ENCODE data around the gene INSYN2A.

Gene INSYN2A

GRCh38 chr10:127196282-127197153, at the start of gene INSYN2A:
Gene INSYN2A (minus strand): TSS chr10:127196591. CDS start chr10:127176395, 20,196 bp downstream.
- DNase-seq, result no peak

- DNase-seq, result no peak
Measured at GRCh38 chr10:127245456-127245855, 49.1 kb upstream of the INSYN2A start.

GRCh38 chr10:127243490-127244272, 47.3 kb upstream of the INSYN2A start:
- peak; percentile 24 for DNase-seq

- DNase-seq, result no peak
Measured at GRCh38 chr10:127242914-127243313, 46.5 kb upstream of the INSYN2A start.

GRCh38 chr10:127236266-127236665, 39.9 kb upstream of the INSYN2A start:
- no peak for DNase-seq

- no peak for DNase-seq
Measured at GRCh38 chr10:127234306-127234800, 38.0 kb upstream of the INSYN2A start.

- DNase-seq, result no peak
Measured at GRCh38 chr10:127228195-127228787, 31.9 kb upstream of the INSYN2A start.

- no peak for DNase-seq
Measured at GRCh38 chr10:127227663-127228062, 31.3 kb upstream of the INSYN2A start.

GRCh38 chr10:127227027-127227426, 30.6 kb upstream of the INSYN2A start:
- no peak for DNase-seq

- no peak for DNase-seq
Measured at GRCh38 chr10:127221281-127221680, 24.9 kb upstream of the INSYN2A start.

- DNase-seq, result no peak
Measured at GRCh38 chr10:127218658-127219057, 22.3 kb upstream of the INSYN2A start.

GRCh38 chr10:127216786-127217185, 20.4 kb upstream of the INSYN2A start:
- DNase-seq, result no peak

- no peak for DNase-seq
Measured at GRCh38 chr10:127216274-127216673, 19.9 kb upstream of the INSYN2A start.

- DNase-seq, result no peak
Measured at GRCh38 chr10:127215866-127216265, 19.5 kb upstream of the INSYN2A start.

GRCh38 chr10:127210936-127211466, 14.6 kb upstream of the INSYN2A start:
- no peak for DNase-seq

- no peak for DNase-seq
Measured at GRCh38 chr10:127207081-127207480, 10.7 kb upstream of the INSYN2A start.

- no peak for DNase-seq
Measured at GRCh38 chr10:127203067-127203466, 6.7 kb upstream of the INSYN2A start.

GRCh38 chr10:127200646-127201045, 4.3 kb upstream of the INSYN2A start:
- no peak for DNase-seq

GRCh38 chr10:127198721-127199120, 2.3 kb upstream of the INSYN2A start:
- DNase-seq, result no peak

GRCh38 chr10:127198307-127198706, 1.9 kb upstream of the INSYN2A start:
- no peak for DNase-seq

GRCh38 chr10:127197154-127197432, 702 bp upstream of the INSYN2A start:
- DNase-seq, result no peak

GRCh38 chr10:127195571-127196281, 665 bp downstream of the INSYN2A start:
- DNase-seq, result no peak

GRCh38 chr10:127195041-127195506, 1.3 kb downstream of the INSYN2A start:
- no peak for DNase-seq

All from CD4-positive, alpha-beta T cell treated with Interleukin-10 for 1 hour (primary cell).